Natural killer cell (primary cell): ENCODE data around the gene MAP4K4. TPM values are rescaled to one million over a fixed set of nuclear protein-coding genes. Genes with fewer than 3 reads are reported as not detected.
A peak's percentile ranks its signal among the peaks of the same experiment; 100 is the strongest.

Source experiments
- ATAC-seq, 3 donors: fragments of 150-1000 bp in 2 of 3; fragments of 200-7000 bp in 1 of 3; cut with Tn5 transposase; 1 replicate in 1 of 3; 2 replicates in 2 of 3; pipeline ENCODE4 v1.10.0; 2021; ENCODE audit warnings: mild to moderate bottlenecking in 2 of 3, moderate library complexity in 2 of 3
- DNase-seq, 2 donors: peaks; one replicate each; pipeline versions ENCODE4 v3.0.0 to v3.0.0-alpha.2; 2013 to 2021; ENCODE audit warnings: mixed read lengths in 1 of 2
- H3K27ac ChIP-seq: one replicate; pipeline ENCODE4 v1.5.1; 2013; ENCODE audit warnings: mild to moderate bottlenecking, low read length
- H3K27me3 ChIP-seq: one replicate; pipeline ENCODE4 v1.6.1; 2013; ENCODE audit warnings: low read length; ENCODE audit not compliant: control insufficient read depth, insufficient read depth
- H3K36me3 ChIP-seq: one replicate; pipeline ENCODE4 v1.6.1; 2013; ENCODE audit warnings: low read length; ENCODE audit not compliant: control insufficient read depth, insufficient read depth
- H3K4me1 ChIP-seq: one replicate; pipeline ENCODE4 v1.6.1; 2013; ENCODE audit warnings: low read length; ENCODE audit not compliant: control insufficient read depth, insufficient read depth
- H3K4me3 ChIP-seq: one replicate; pipeline ENCODE4 v1.5.1; 2013; ENCODE audit warnings: low read length
- H3K9me3 ChIP-seq: one replicate; pipeline ENCODE4 v1.6.1; 2013; ENCODE audit warnings: low read length; ENCODE audit not compliant: control insufficient read depth, insufficient read depth
- H3K27ac Mint-ChIP-seq, 2 donors: one replicate each; pipeline ENCODE4 v1.8.0; 2022; ENCODE audit warnings: mild to moderate bottlenecking in 2 of 2, mixed read lengths in 2 of 2, moderate library complexity in 1 of 2
- H3K27me3 Mint-ChIP-seq, 2 donors: one replicate each; pipeline ENCODE4 v1.8.0; 2022; ENCODE audit warnings: low read depth in 2 of 2, mixed read lengths in 2 of 2
- H3K36me3 Mint-ChIP-seq: one replicate; pipeline ENCODE4 v1.8.0; 2022; ENCODE audit warnings: mixed read lengths
- H3K4me1 Mint-ChIP-seq, 2 donors: one replicate each; pipeline ENCODE4 v1.8.0; 2022; ENCODE audit warnings: mixed read lengths in 2 of 2
- H3K4me3 Mint-ChIP-seq: one replicate; pipeline ENCODE4 v1.8.0; 2022; ENCODE audit warnings: mild to moderate bottlenecking, moderate library complexity, mixed read lengths
- H3K9me3 Mint-ChIP-seq, 2 donors: one replicate each; pipeline ENCODE4 v1.8.0; 2022; ENCODE audit warnings: mixed read lengths in 2 of 2
- CTCF ChIP-seq: fragments of 200-600 bp; IDR thresholded peaks from one replicate; pipeline ENCODE4 v1.8.0; 2022; ENCODE audit warnings: antibody characterized with exemption
- WGBS: methylation state at CpG from one replicate; pipeline ENCODE4 v1.1.7; 2013; ENCODE audit warnings: missing lambda C conversion rate; ENCODE audit not compliant: insufficient coverage; 5-methylcytosine and 5-hydroxymethylcytosine counted together
- intact Hi-C: fragments of 100-400 bp; cut with micrococcal nuclease; formaldehyde crosslinking; loops from one replicate; pipeline ENCODE4 v1.14.2; 2022
- total RNA-seq, 4 donors: library from RNA; stranded (reverse); fragments of 120-200 nt in 1 of 4; gene quantifications; one replicate each; pipeline versions ENCODE4 v1.2.3 to v1.2.4, GENCODE V29; 2013 to 2022

MAP4K4 gene
- total RNA-seq, 3 donors from 2014 or later (not counting 1 experiment from before 2014, with no cell fraction given), result 60.2 to 80.3 (median 66.5) TPM

- Histone ChIP-seq H3K27ac (no peak overlapping the region), H3K9me3 (no peaks in the 10 kb centered on the region), H3K36me3 (no peaks in the 10 kb centered on the region), H3K27me3 (no peaks in the 10 kb centered on the region), H3K4me1 (peaks cover 18% of the 10 kb centered on the region), H3K4me3 (no peak overlapping the region)
- Mint-ChIP-seq H3K9me3 (no peaks in the 10 kb centered on the region), H3K27ac (peak overlapping the region in 1 of 2 donors; percentile 45), H3K4me3 (no peak overlapping the region), H3K4me1 (peaks cover 54 to 64% of the 10 kb centered on the region in 2 donors), H3K36me3 (no peaks in the 10 kb centered on the region), H3K27me3 (no peaks in the 10 kb centered on the region)
- no peak for TF ChIP-seq CTCF
- intact Hi-C loops, result no loop called here
- DNase-seq, result no peak
- no peak for ATAC-seq
- 69% methylated on average over 4 of the region's 4 CpGs for WGBS
These were observed 65.1 kb downstream of the MAP4K4 start for GRCh38 chr2:101762451-101763171.

GRCh38 chr2:101763496-101764333 is 66.2 kb downstream of the MAP4K4 start:
- Histone ChIP-seq H3K27me3 (no peaks in the 10 kb centered on the region), H3K4me1 (peaks cover 16% of the 10 kb centered on the region), H3K27ac (no peak overlapping the region), H3K9me3 (no peaks in the 10 kb centered on the region), H3K36me3 (no peaks in the 10 kb centered on the region), H3K4me3 (no peak overlapping the region)
- intact Hi-C loops, result no loop called here
- no peak for TF ChIP-seq CTCF
- Mint-ChIP-seq H3K27me3 (no peaks in the 10 kb centered on the region), H3K27ac (no peak overlapping the region), H3K4me1 (peaks cover 53 to 60% of the 10 kb centered on the region in 2 donors), H3K9me3 (no peaks in the 10 kb centered on the region), H3K36me3 (no peaks in the 10 kb centered on the region), H3K4me3 (no peak overlapping the region)
- ATAC-seq (no peak), DNase-seq (no peak)
- no CpG with 5 or more reads among the region's 5 CpGs for WGBS

- Mint-ChIP-seq H3K27ac (no peak overlapping the region), H3K36me3 (no peaks in the 10 kb centered on the region), H3K4me1 (peaks cover 74 to 76% of the 10 kb centered on the region in 2 donors), H3K27me3 (no peaks in the 10 kb centered on the region), H3K4me3 (no peak overlapping the region), H3K9me3 (no peaks in the 10 kb centered on the region)
- ATAC-seq (no peak), DNase-seq (no peak)
- H3K27me3 ChIP-seq, result no peaks in the 10 kb centered on the region
- no peaks in the 10 kb centered on the region for H3K36me3 ChIP-seq
- H3K9me3 ChIP-seq, result no peaks in the 10 kb centered on the region
- no peak overlapping the region for H3K27ac ChIP-seq
- intact Hi-C loops, result no loop called here
- WGBS, result 100% methylated on average over 2 of the region's 2 CpGs
- peaks cover 16% of the 10 kb centered on the region for H3K4me1 ChIP-seq
- no peak for TF ChIP-seq CTCF
- H3K4me3 ChIP-seq, result no peak overlapping the region
These were observed 68.8 kb downstream of the MAP4K4 start for GRCh38 chr2:101766337-101766736.
